Right kidney (tissue), 1 donor: Measurements from ENCODE around the gene RAD50.
"Not testable (repeated sequence)": the region's sequence is repeated elsewhere in the genome, so short reads cannot be mapped to it uniquely, and the experiment has no call there.

Experiments
- DNase-seq: peaks from one replicate; pipeline ENCODE4 v3.0.0-alpha.2; 2016

The RAD50 gene

DNA sequence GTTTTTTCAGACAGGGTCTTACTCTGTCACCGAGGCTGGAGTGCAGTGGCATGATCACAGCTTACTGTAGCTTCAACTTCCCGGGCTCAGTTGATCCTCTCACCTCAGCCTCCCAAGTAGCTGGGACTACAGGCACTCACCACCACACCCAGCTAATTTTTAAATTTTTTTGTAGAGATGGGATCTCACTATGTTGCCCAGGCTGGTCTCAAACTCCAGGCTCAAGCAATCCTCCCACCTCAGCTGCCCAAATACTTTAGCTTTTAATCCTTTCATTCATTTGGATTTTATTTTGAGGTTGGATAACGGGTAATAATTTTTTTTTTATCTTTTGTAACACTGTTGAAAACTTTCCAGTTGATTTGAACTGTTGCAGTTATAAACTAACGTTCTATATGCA, 76.8 kb downstream of the RAD50 start:
- DNase-seq, result not testable (repeated sequence)

- no peak for DNase-seq
These were observed 79.1 kb downstream of the RAD50 start for GRCh38 chr5:132635873-132636272.

- no peak for DNase-seq
These were observed 80.5 kb downstream of the RAD50 start for GRCh38 chr5:132637241-132637640.

DNA sequence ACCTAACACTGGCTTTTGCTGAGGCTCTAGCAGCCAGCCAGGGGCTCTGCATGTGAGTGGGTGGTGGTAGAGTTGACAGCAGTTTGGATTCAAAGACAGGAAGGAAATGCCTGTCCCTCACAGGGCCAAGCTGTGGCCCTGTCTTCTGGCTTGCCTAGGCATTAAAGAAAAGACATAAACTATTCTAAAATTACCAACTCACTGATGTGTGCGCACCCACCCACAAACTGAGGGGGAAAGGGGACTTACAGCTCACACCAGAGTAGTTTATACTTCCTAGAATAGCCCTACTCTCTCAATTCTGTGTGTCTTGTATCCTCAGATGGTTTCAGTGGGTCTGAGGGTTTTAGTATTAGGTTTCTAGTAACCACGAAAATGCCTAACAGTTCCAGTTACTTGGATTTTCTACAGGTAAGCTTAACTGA, 82.9 kb downstream of the RAD50 start:
- DNase-seq, result no peak

GRCh38 chr5:132640613-132641012, 83.8 kb downstream of the RAD50 start:
- DNase-seq, result no peak

GRCh38 chr5:132641241-132641723, 84.5 kb downstream of the RAD50 start:
- DNase-seq, result no peak

DNA sequence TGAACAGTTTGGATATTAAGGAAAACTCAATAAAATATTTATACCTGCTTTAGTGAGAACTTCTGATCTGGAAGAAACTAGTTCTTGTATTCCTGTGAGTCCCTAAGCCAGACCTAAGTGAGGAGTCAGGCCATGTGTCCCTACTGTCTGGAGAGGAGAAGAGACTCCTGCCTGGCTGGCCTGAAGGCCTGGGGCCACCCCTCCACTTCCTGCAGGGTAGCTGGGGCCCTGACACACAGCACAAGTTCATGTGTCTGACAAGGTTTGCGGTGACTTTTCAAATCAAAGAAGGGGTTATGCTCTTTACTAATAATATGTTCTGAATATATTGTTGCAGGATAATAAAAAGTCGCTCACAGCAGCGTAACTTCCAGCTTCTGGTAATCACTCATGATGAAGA, 85.1 kb downstream of the RAD50 start:
- DNase-seq, result no peak

GRCh38 chr5:132644177-132644576, 87.4 kb downstream of the RAD50 start:
- no peak for DNase-seq

- no peak for DNase-seq
These were observed 89.9 kb downstream of the RAD50 start for GRCh38 chr5:132646583-132647266.

DNA sequence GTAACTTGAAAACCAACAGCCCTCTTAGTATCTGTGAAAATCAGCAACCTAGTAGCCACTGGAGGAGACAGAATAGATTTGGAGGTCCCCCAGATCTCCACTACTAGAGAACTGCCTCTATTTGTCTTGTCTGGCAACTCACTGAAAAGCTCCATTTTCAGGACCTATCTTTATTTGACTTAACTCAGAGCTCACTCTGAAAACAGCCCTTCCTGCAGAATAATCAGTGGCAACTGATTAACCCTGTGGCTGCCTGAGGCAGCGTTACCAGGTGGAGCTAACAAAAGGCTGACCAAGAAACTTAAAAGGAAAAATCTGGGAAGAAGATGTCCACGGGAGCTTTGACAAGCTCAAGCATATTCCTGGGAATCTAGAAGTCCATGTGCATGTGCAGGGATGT, 90.7 kb downstream of the RAD50 start:
- no peak for DNase-seq

DNA sequence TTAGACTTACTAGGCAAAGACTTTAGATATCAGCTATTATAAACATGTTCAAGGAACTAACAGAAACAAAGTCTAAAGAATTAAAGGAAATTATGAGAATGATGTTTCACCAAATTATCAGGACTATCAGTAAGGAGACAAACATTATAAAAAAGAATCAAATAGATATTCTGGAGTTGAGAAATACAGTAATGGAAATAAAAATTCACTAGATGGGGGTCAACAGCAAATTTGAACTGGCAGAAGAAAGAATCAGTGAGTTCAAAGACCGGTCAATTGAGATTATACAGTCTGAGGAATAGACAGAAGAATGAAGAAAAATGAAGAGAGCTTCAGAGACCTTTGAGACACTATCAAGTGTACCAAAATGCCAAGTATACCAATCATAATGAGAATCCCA, 91.6 kb downstream of the RAD50 start:
- no peak for DNase-seq

GRCh38 chr5:132651838-132652469, 95.2 kb downstream of the RAD50 start:
- DNase-seq, result no peak

DNA sequence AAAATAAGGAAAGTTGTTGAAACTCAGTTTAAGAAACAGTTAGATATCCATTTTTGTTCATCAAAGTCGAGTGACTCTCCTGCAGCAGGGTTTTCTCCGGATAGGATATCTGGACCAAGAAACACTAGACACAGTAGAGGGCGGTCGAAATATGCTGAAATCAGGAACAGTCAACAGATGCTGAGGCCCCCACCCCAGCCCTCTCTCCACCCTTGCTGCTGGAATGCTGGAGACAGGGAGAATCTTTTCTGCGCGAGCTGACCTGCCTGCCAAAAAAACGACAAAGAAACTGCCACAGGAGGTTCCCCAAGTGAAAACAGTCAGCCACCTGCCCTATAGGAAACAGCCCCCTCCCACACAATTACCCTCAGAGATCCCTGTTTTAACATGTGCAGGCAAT, 96.9 kb downstream of the RAD50 start:
- no peak for DNase-seq

DNA sequence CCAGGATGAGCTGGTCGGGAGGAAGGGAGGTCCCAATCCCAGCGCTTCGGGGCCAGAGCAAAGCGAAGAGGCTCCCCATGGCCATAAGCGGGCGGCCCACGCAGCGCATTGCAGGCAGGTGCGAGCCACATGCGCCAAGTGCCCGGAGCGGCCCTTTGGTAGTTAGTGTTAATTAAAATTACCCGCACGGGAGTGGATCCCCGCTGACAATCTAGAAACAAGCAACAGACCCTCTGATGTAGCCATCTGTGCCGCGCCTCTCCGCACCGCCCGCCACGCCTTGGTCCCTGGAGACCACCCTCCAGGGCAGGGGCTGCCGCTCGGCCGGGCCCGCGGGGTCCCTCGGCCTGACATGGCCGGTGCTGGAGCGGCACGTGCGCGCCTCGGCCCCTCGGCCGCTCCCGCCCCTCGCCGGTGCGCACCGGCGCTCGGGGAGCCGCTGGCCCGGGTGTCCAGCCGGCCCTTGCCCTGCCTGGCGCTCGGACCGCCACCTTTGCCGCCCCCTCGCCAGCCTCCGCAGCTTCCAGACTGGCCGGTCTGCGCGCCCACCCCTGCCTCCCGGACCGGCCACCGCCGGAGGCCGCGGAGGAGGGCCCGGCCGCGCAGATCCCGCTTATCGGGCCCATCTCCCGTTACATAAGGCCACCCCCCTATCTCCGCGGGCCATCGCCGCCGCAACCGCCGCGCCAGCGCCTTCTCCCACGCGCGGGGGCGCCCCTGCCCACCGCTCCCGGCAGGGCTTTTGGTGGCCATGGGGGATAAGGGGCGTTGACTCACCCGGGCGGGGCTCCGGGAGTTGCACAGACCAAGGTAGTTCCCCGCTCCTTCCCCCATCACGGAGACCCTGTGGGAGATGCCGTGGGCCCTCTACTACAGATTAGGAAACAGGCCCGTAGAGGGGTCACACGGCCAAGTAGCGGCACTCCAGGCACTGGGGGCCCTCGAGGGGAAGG, 99.3 kb downstream of the RAD50 start:
- DNase-seq, result peak; percentile 69

- DNase-seq, result no peak
These were observed 100.1 kb downstream of the RAD50 start for GRCh38 chr5:132656774-132657355.

DNA sequence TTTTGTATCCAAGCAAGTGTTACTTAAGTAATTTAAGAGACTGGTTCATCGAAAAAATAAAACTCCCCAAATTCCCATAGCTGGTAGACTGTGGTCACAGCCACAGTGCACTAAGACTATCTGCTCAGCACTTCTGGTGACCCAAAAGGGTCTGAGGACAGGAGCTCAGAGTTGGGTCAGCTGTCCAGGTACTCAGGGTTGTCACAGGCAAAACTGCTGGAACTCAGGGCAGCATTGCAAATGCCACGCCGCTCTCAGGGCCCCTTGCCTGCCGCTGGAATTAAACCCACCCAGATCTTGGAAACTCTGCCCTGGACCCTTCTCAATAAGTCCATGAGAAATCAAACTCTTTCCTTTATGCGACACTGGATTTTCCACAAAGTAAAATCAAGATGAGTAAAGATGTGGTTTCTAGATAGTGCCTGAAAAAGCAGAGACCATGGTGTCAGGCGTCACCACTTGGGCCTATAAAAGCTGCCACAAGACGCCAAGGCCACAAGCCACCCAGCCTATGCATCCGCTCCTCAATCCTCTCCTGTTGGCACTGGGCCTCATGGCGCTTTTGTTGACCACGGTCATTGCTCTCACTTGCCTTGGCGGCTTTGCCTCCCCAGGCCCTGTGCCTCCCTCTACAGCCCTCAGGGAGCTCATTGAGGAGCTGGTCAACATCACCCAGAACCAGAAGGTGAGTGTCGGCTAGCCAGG, 101.1 kb downstream of the RAD50 start, which contains the start of gene IL13:
Gene IL13 (plus strand): TSS at position 498 of the 705 bp plus-strand sequence. CDS start 14 bp downstream, at position 512.
- no peak for DNase-seq

DNA sequence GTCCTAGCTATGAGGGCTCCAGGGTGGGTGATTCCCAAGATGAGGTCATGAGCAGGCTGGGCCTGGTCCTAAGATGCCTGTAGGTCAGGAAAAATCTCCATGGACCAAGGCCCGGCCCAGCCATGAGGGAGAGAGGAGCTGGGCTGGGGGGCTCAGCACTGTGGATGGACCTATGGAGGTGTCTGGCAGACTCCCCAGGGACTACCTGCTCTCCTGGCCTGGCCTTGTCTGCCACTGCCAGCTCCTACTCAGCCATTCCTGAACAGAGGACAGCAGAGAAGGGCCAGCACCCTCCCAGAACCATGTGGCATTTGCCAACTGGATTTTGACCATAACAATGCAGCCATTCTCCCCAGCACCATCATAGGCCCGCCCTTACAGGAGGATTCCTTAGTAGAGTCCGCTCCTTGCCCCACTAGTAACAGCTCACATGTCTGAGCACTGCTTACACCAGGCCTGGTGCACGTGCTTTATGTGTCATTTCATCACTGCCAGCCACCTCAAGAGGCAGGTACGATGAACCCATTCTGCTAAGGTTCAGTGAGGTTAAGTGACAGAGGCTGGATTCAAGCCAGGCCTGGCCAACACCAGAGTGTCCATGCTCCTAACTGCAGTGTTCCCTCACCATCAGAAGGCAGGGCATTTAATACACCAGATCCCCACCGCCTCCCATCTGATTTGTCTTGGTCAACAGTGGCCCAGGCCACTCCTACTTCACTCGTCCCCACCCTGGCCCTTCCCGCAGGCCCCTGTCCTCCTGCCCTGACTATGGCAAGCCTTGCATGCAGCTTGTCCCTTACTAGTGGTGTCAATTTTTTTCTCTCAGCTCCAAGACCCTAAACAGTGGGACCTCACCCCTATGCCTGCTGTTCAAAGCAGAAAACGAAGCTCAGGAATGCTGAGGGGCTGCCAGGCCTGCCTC, 101.9 kb downstream of the RAD50 start:
- no peak for DNase-seq

- no peak for DNase-seq
These were observed 103.1 kb downstream of the RAD50 start for GRCh38 chr5:132659598-132660493.

DNA sequence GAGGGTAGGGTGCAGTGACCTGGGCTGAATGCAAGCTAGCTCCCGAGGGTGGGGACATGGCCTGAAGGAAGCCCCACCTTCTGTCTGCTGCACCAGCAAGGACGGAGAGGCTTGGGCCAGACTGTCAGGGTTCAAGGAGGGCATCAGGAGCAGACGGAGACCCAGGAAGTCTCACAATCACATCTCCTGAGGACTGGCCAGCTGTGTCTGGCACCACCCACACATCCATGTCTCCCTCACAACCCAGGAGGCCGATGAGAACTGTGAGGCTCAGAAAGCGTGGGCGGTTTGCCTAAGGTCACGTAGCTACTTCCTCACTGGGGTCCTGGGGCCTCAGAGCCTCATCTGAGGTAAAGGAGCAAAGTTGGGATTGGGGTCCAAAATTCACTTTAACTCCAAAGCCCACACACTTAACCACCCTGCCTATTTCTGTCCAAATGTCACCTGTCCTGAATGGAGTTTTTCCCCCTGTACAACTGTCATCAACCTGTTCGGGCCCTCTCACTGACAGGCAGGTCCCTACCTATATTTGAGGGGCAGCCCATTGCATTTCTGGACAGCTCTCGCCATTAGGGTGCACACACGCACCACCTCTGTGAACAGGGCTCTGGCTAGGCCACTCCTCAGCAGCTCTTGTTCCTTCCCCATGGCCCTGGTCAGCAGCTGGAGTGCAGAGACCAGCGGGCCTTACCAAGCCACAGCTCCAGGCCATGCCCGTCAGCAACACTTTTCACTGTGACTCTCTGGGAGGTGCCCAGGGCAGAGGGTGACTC, 104.6 kb downstream of the RAD50 start:
- no peak for DNase-seq
